K562 (cell line): ENCODE data around the gene DR1. TPM values are rescaled to one million over a fixed set of nuclear protein-coding genes. Genes with fewer than 3 reads are reported as not detected.

Source experiments
- ATAC-seq: fragments of 200-7000 bp; cut with Tn5 transposase; 3 replicates; pipeline ENCODE4 v1.9.1; 2020; ENCODE audit warnings: moderate library complexity
- BruUV-seq: library from RNA; stranded (reverse); fragments of 400-500 nt; replicated peaks from 2 replicates; lab custom pipeline; 2021; lab: Mats Ljungman, UMichigan
- CTCF ChIA-PET: fragments of 300-600 bp; formaldehyde crosslinking; extraction: SDS; loops from one replicate; lab custom pipeline; 2021; ENCODE audit warnings: low intra/inter-chr PET ratio; lab: Yijun Ruan, JAX
- POLR2A ChIA-PET: fragments of 300-600, 350-650 bp; sonication (Branson Sonifier 250); formaldehyde crosslinking; extraction: SDS; loops from one replicate; lab custom pipeline; 2021; ENCODE audit warnings: antibody characterized with exemption, inconsistent platforms; lab: Yijun Ruan, JAX
- DNase-seq, 4 experiments: peaks; one replicate each; pipeline versions ENCODE4 v3.0.0 to v3.0.0-alpha.2; 2011 to 2018; ENCODE audit warnings: low spot score in 3 of 4, mixed read lengths in 3 of 4; ENCODE audit errors: extremely low read depth in 1 of 4
- FAIRE-seq: peaks from 2 replicates; lab custom pipeline; 2011; peaks lifted over from hg19 to GRCh38; lab: Jason Lieb, UNC
- H2AFZ ChIP-seq: 2 replicates; pipeline ENCODE4 v1.6.0; 2011; ENCODE audit warnings: low read depth, low read length, control low read depth, inconsistent platforms
- H3K27ac ChIP-seq: fragments of 200-600 bp; 3 replicates; pipeline ENCODE4 v1.8.0; 2011; ENCODE audit warnings: low read depth, mild to moderate bottlenecking, control low read depth, inconsistent platforms, low read length, moderate library complexity, mixed read lengths; ENCODE audit errors: extremely low read depth
- H3K27me3 ChIP-seq, 2 experiments: fragments of 300-600 bp in 1 of 2; 2 replicates in 1 of 2; 3 replicates in 1 of 2; pipeline versions ENCODE4 v1.6.0 to v1.8.0; 2011; ENCODE audit warnings: inconsistent platforms in 2 of 2, low read length in 2 of 2, mild to moderate bottlenecking in 1 of 2, mixed read lengths in 1 of 2, moderate library complexity in 1 of 2; ENCODE audit not compliant: control insufficient read depth in 2 of 2, insufficient read depth in 2 of 2
- H3K36me3 ChIP-seq: fragments of 300-600 bp; 3 replicates; pipeline ENCODE4 v1.8.0; 2011; ENCODE audit warnings: mild to moderate bottlenecking, low read length, inconsistent platforms; ENCODE audit not compliant: control insufficient read depth, insufficient read depth
- H3K4me1 ChIP-seq, 2 experiments: fragments of 200-600 bp in 1 of 2; replicated peaks in 1 of 2; 2 replicates in 1 of 2; 3 replicates in 1 of 2; pipeline versions ENCODE4 v1.5.1 to v1.8.0; 2011; ENCODE audit warnings: inconsistent platforms in 2 of 2, low read length in 2 of 2, mild to moderate bottlenecking in 1 of 2, mixed read lengths in 1 of 2, moderate library complexity in 1 of 2; ENCODE audit not compliant: control insufficient read depth in 2 of 2, insufficient read depth in 2 of 2
- H3K4me2 ChIP-seq: 2 replicates; pipeline ENCODE4 v1.6.1; 2011; ENCODE audit warnings: low read length, control low read depth, inconsistent platforms, mixed read lengths; ENCODE audit not compliant: insufficient read depth
- H3K4me3 ChIP-seq: fragments of 200-600 bp; sonication (generic), shearing (Covaris generic); 2 replicates; pipeline ENCODE4 v1.5.1; 2016; ENCODE audit warnings: control low read depth, inconsistent platforms
- H3K79me2 ChIP-seq: fragments of 200-600 bp; 3 replicates; pipeline ENCODE4 v1.8.0; 2011; ENCODE audit warnings: low read length, inconsistent platforms; ENCODE audit not compliant: control insufficient read depth, insufficient read depth
- H3K9ac ChIP-seq, 2 experiments: 2 replicates each; pipeline versions ENCODE4 v1.6.0 to v1.6.1; 2011; ENCODE audit warnings: low read depth in 2 of 2, low read length in 2 of 2, control low read depth in 1 of 2, inconsistent platforms in 1 of 2, mild to moderate bottlenecking in 1 of 2, mixed read lengths in 1 of 2; ENCODE audit not compliant: insufficient read depth in 1 of 2
- H3K9me1 ChIP-seq: one replicate; pipeline ENCODE4 v1.6.0; 2011; ENCODE audit warnings: inconsistent platforms, mild to moderate bottlenecking, low read length, moderate library complexity; ENCODE audit not compliant: control insufficient read depth, insufficient read depth
- H3K9me3 ChIP-seq: replicated peaks from 2 replicates; pipeline ENCODE4 v1.5.1; 2011; ENCODE audit warnings: low read depth, low read length, inconsistent platforms; ENCODE audit not compliant: control insufficient read depth, insufficient read depth
- H4K20me1 ChIP-seq: replicated peaks from 2 replicates; pipeline ENCODE4 v1.6.1; 2011; ENCODE audit warnings: low read length, inconsistent platforms, mixed read lengths; ENCODE audit not compliant: control insufficient read depth, insufficient read depth
- HDAC3 ChIP-seq: fragments of 450-650 bp; IDR thresholded peaks from 2 replicates; pipeline ENCODE4 v1.6.1; 2018; ENCODE audit warnings: borderline replicate concordance, mild to moderate bottlenecking, moderate library complexity; ENCODE audit not compliant: partially characterized antibody
- HMBOX1 ChIP-seq: sonication (generic); IDR thresholded peaks from 2 replicates; pipeline ENCODE4 v1.6.1; 2016
- LEF1 ChIP-seq: fragments of 450-650 bp; IDR thresholded peaks from 2 replicates; pipeline ENCODE4 v1.6.1; 2016; ENCODE audit warnings: mild to moderate bottlenecking
- NFIC ChIP-seq: fragments of 450-650 bp; IDR thresholded peaks from 2 replicates; pipeline ENCODE4 v1.6.1; 2017; ENCODE audit warnings: mild to moderate bottlenecking, inconsistent platforms
- RBBP5 ChIP-seq: fragments of 200-600 bp; sonication (generic); IDR thresholded peaks from 2 replicates; pipeline ENCODE4 v1.6.1; 2012; ENCODE audit warnings: borderline replicate concordance, mild to moderate bottlenecking, low read length, control low read depth, inconsistent platforms; ENCODE audit not compliant: insufficient read depth, poor library complexity, severe bottlenecking
- TAF9B ChIP-seq: fragments of 450-650 bp; IDR thresholded peaks from 2 replicates; pipeline ENCODE4 v1.6.1; 2018; ENCODE audit warnings: mild to moderate bottlenecking; ENCODE audit not compliant: partially characterized antibody
- THAP12 ChIP-seq: fragments of 250-450 bp; sonication (Bioruptor Pico); IDR thresholded peaks from 2 replicates; pipeline ENCODE4 v1.9.0; 2021; ENCODE audit warnings: mild to moderate bottlenecking, inconsistent platforms
- WGBS: fragments of 100-300 bp; shearing (Covaris generic); methylation state at CpG from one replicate; pipeline ENCODE4 v1.1.6; 2016; ENCODE audit warnings: low coverage, mixed read lengths; ENCODE audit not compliant: insufficient coverage; ENCODE audit errors: missing lambda C conversion rate; 5-methylcytosine and 5-hydroxymethylcytosine counted together
- in situ Hi-C: fragments of 300-500 bp; cut with MboI; formaldehyde crosslinking; loops from 4 replicates; pipeline ENCODE4 v1.15.0; 2018; ENCODE audit warnings: inconsistent platforms, mixed read lengths
- intact Hi-C: fragments of 100-400 bp; cut with micrococcal nuclease; formaldehyde crosslinking; loops from 2 replicates; pipeline ENCODE4 v1.14.2; 2022
- polyA plus RNA-seq, 8 experiments: library from polyadenylated mRNA; depleted of rRNA in 4 of 8; stranded (reverse) in 5 of 8; unstranded in 3 of 8; fragments of >200 nt; fragmentation: Nextera tagmentation in 2 of 8; fragmentation: Illumina TruSeq in 1 of 8; extraction: Ambion mirVana in 2 of 8; extraction: Trizol in 1 of 8; gene quantifications; 2 replicates each; pipeline versions ENCODE4 v1.2.1 to v1.2.3, GENCODE V29; 2011 to 2014; ENCODE audit warnings: inconsistent platforms in 1 of 8, missing spikeins in 1 of 8
- total RNA-seq, 7 experiments: library from RNA; depleted of rRNA in 6 of 7; stranded (reverse); fragments of >200 nt in 6 of 7; fragmentation: Illumina TruSeq in 2 of 7; extraction: Trizol in 2 of 7; gene quantifications; 2 replicates each; pipeline versions ENCODE4 v1.2.1 to v1.2.3, GENCODE V29; 2011 to 2021; ENCODE audit warnings: low replicate concordance in 1 of 7

The DR1 gene
- total and polyA plus RNA-seq, 9 of the 15 experiments (the other 6 are each of a cell fraction or from before 2014, with no cell fraction given): 8.1 to 78.8 (median 46.3) TPM

- DNase-seq (peak in 1 of 4 experiments; percentile 69), ATAC-seq (peak; percentile 9; the same call in 1 of the 3 replicates), FAIRE-seq (no peak)
- in situ Hi-C loops: no loop called here
- Histone ChIP-seq H3K27ac (peak overlapping the region; percentile 2; the same call in 2 of the 3 replicates), H3K27me3 (no peaks in the 10 kb centered on the region), H3K4me1 (peaks cover 1 to 2% of the 10 kb centered on the region in 2 experiments; a peak in 4 of 5 replicates), H3K9me3 (no peaks in the 10 kb centered on the region), H3K36me3 (peaks cover 42% of the 10 kb centered on the region), H3K9ac (peak overlapping the region in 1 of 2 experiments; percentile 100; a peak in 2 of 4 replicates), H3K4me3 (peak overlapping the region; percentile 91), H4K20me1 (peaks cover 10% of the 10 kb centered on the region; the same call in 1 of the 2 replicates), H3K9me1 (no peaks in the 10 kb centered on the region), H2AFZ (no peak overlapping the region), H3K79me2 (peaks cover 99% of the 10 kb centered on the region), H3K4me2 (peak overlapping the region; percentile 63)
- 4% methylated on average over 7 of the region's 7 CpGs for WGBS
- ChIA-PET POLR2A (interaction anchor here (0.8 to 1.0 kb wide), 2 partner anchors 9 to 23 kb away, joined by 3 to 4 read pairs; no protein-coding TSS in a partner anchor), CTCF (no interaction called here)
- intact Hi-C loops: loop anchor here (5.0 kb wide), 3 partner anchors 47 to 267 kb away; no protein-coding TSS in a partner anchor
- TF ChIP-seq HDAC3 (peak; percentile 35), RBBP5 (peak; percentile 21), LEF1 (no peak), NFIC (peak; percentile 83), TAF9B (peak; percentile 36), HMBOX1 (peak; percentile 56; the same call in 1 of the 2 replicates), THAP12 (no peak)
- no TSS peak for BruUV-seq
Observed at GRCh38 chr1:93349231-93350135, 3.8 kb downstream of the DR1 start.
